HCT116 (cell line): Measurements from ENCODE around the gene OSBPL8. TPM values are rescaled to one million over a fixed set of nuclear protein-coding genes. Genes with fewer than 3 reads are reported as not detected.

Source experiments
- ATAC-seq: fragments of 200-7000 bp; cut with Tn5 transposase; 2 replicates; pipeline ENCODE4 v1.9.1; 2020; ENCODE audit warnings: mild to moderate bottlenecking, moderate library complexity
- BruUV-seq: library from RNA; stranded (reverse); fragments of 400-500 nt; replicated peaks from 2 replicates; lab custom pipeline; 2021; lab: Mats Ljungman, UMichigan
- CTCF ChIA-PET: fragments of 300-600 bp; sonication (Branson Sonifier 250); formaldehyde crosslinking; loops from one replicate; lab custom pipeline; 2021; ENCODE audit warnings: antibody characterized with exemption; lab: Charles Lee
- POLR2A ChIA-PET: fragments of 300-600, 350-600 bp; sonication (Branson Sonifier 250); formaldehyde crosslinking; loops from one replicate; lab custom pipeline; 2021; ENCODE audit warnings: antibody characterized with exemption; lab: Charles Lee
- RAD21 ChIA-PET, 2 experiments: fragments of 300-600 bp; sonication (Branson Sonifier 250); formaldehyde crosslinking; loops; one replicate each; lab custom pipeline; 2023; ENCODE audit warnings: low total read pairs in 2 of 2; ENCODE audit not compliant: uncharacterized antibody in 2 of 2, unreplicated experiment in 2 of 2, low non-redundant PET in 1 of 2; lab: Charles Lee
- DNase-seq: peaks from one replicate; pipeline ENCODE4 v3.0.0-alpha.2; 2010; ENCODE audit warnings: low read depth, low spot score
- H2AFZ ChIP-seq: fragments of 200-600 bp; shearing (Covaris generic), sonication (generic); 2 replicates; pipeline ENCODE4 v1.6.1; 2017; ENCODE audit warnings: low read depth, mixed run types, mixed read lengths, antibody characterized with exemption, low read length; ENCODE audit not compliant: poor library complexity, severe bottlenecking
- H3K27ac ChIP-seq: 2 replicates; pipeline ENCODE4 v1.5.1; 2012; ENCODE audit warnings: low read depth, low read length
- H3K27me3 ChIP-seq: fragments of 200-600 bp; sonication (generic); 2 replicates; pipeline ENCODE4 v1.6.1; 2016; ENCODE audit warnings: mixed run types, low read length, mixed read lengths; ENCODE audit not compliant: insufficient read depth
- H3K36me3 ChIP-seq, 2 experiments: fragments of 200-500 bp in 1 of 2; fragments of 200-600 bp in 1 of 2; sonication (Bioruptor generic) in 1 of 2; sonication (generic) in 1 of 2; 2 replicates each; pipeline versions ENCODE4 v1.5.1 to v1.6.1; 2014 to 2016; ENCODE audit warnings: low read length in 2 of 2, inconsistent platforms in 1 of 2, mixed read lengths in 1 of 2, mixed run types in 1 of 2; ENCODE audit not compliant: insufficient read depth in 2 of 2, control insufficient read depth in 1 of 2
- H3K4me1 ChIP-seq, 2 experiments: fragments of 200-600 bp in 1 of 2; sonication (generic) in 1 of 2; 2 replicates each; pipeline versions ENCODE4 v1.5.1 to v1.6.1; 2012 to 2017; ENCODE audit warnings: low read length in 2 of 2, inconsistent platforms in 1 of 2, mild to moderate bottlenecking in 1 of 2, mixed read lengths in 1 of 2, mixed run types in 1 of 2, moderate library complexity in 1 of 2; ENCODE audit not compliant: insufficient read depth in 2 of 2, control insufficient read depth in 1 of 2
- H3K4me2 ChIP-seq: fragments of 200-600 bp; sonication (generic); 2 replicates; pipeline ENCODE4 v1.6.1; 2017; ENCODE audit warnings: mixed run types, low read length, mixed read lengths
- H3K4me3 ChIP-seq, 2 experiments: fragments of 200-600 bp in 1 of 2; sonication (generic) in 1 of 2; replicated peaks in 1 of 2; 2 replicates each; pipeline ENCODE4 v1.5.1; 2011 to 2016; ENCODE audit warnings: low read length in 2 of 2, control low read depth in 1 of 2, low read depth in 1 of 2, mild to moderate bottlenecking in 1 of 2, mixed read lengths in 1 of 2, mixed run types in 1 of 2
- H3K79me2 ChIP-seq: fragments of 200-600 bp; sonication (generic); 2 replicates; pipeline ENCODE4 v1.6.1; 2017; ENCODE audit warnings: mild to moderate bottlenecking, mixed run types, low read length, moderate library complexity, mixed read lengths; ENCODE audit not compliant: insufficient read depth
- H3K9ac ChIP-seq: fragments of 200-600 bp; sonication (generic); 2 replicates; pipeline ENCODE4 v1.6.1; 2016; ENCODE audit warnings: low read length, mixed read lengths
- H3K9me2 ChIP-seq: fragments of 200-600 bp; sonication (generic), shearing (Covaris generic); 2 replicates; pipeline ENCODE4 v1.6.1; 2017; ENCODE audit warnings: mixed run types, mild to moderate bottlenecking, moderate library complexity; ENCODE audit not compliant: insufficient read depth
- H3K9me3 ChIP-seq, 2 experiments: fragments of 200-500 bp in 1 of 2; fragments of 200-600 bp in 1 of 2; sonication (Bioruptor generic) in 1 of 2; sonication (generic) in 1 of 2; 2 replicates each; pipeline ENCODE4 v1.6.1; 2014 to 2017; ENCODE audit warnings: low read length in 2 of 2, mixed read lengths in 2 of 2, inconsistent platforms in 1 of 2, low read depth in 1 of 2, mild to moderate bottlenecking in 1 of 2, mixed run types in 1 of 2, moderate library complexity in 1 of 2; ENCODE audit not compliant: control insufficient read depth in 1 of 2, insufficient read depth in 1 of 2
- H4K20me1 ChIP-seq: fragments of 200-600 bp; sonication (generic), shearing (Covaris generic); 2 replicates; pipeline ENCODE4 v1.6.1; 2017; ENCODE audit warnings: mixed run types, mild to moderate bottlenecking, moderate library complexity; ENCODE audit not compliant: insufficient read depth
- CEBPB ChIP-seq: IDR thresholded peaks from 2 replicates; pipeline ENCODE4 v1.6.1; 2012; ENCODE audit warnings: low read depth
- EZH2phosphoT487 ChIP-seq: fragments of 200-600 bp; IDR thresholded peaks from 2 replicates; pipeline ENCODE4 v1.6.1; 2018; ENCODE audit warnings: antibody characterized with exemption, borderline replicate concordance
- POLR2A ChIP-seq: IDR thresholded peaks from 2 replicates; pipeline ENCODE4 v1.7.0; 2011; ENCODE audit warnings: borderline replicate concordance; ENCODE audit not compliant: insufficient read depth, insufficient read length; ENCODE audit errors: extremely low read depth
- POLR2AphosphoS5 ChIP-seq: IDR thresholded peaks from 2 replicates; pipeline ENCODE4 v1.6.1; 2011; ENCODE audit warnings: mild to moderate bottlenecking, low read depth, low read length, moderate library complexity
- SIN3A ChIP-seq: IDR thresholded peaks from 2 replicates; pipeline ENCODE4 v1.6.1; 2012; ENCODE audit warnings: low read depth
- SP1 ChIP-seq: IDR thresholded peaks from 2 replicates; pipeline ENCODE4 v1.6.1; 2012; ENCODE audit warnings: low read depth
- SRF ChIP-seq: IDR thresholded peaks from 2 replicates; pipeline ENCODE4 v1.6.1; 2012; ENCODE audit warnings: low read depth
- intact Hi-C: fragments of 100-400 bp; cut with micrococcal nuclease; formaldehyde crosslinking; loops from 2 replicates; pipeline ENCODE4 v1.10.0; 2022
- total RNA-seq: library from RNA; stranded (reverse); gene quantifications from one replicate; pipeline ENCODE4 v1.2.1, GENCODE V29; 2021; ENCODE audit not compliant: unreplicated experiment
- TF ChIP-seq, protein P1 (sequence below): IDR thresholded peaks from 2 replicates; pipeline ENCODE4 v1.6.1; 2011; ENCODE audit warnings: mild to moderate bottlenecking, low read length, moderate library complexity; ENCODE audit not compliant: insufficient replicate concordance; ENCODE audit errors: extremely low read depth

The OSBPL8 gene
- total RNA-seq, 1 experiment from 2014 or later = 115 TPM

DNA sequence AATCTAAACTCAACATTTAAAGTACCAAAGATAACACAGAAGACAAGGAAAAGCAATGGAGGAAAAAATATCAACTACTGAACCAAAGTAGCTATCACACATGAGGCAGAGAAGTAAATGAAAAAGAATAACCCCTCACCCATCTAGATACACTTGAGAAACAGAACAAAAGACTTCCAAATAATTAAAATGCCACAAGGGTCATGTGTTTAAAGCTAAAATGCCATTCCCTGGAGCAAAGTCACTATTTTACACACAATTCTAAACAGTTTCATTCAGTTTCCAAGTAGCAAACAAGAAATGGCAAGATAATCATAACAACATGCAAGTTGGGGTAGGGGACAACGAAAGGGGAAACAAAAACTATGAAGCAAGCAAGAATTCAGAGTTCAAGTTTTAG is 12.0 kb downstream of the OSBPL8 start (continued):
- no peak for TF ChIP-seq EZH2phosphoT487

DNA sequence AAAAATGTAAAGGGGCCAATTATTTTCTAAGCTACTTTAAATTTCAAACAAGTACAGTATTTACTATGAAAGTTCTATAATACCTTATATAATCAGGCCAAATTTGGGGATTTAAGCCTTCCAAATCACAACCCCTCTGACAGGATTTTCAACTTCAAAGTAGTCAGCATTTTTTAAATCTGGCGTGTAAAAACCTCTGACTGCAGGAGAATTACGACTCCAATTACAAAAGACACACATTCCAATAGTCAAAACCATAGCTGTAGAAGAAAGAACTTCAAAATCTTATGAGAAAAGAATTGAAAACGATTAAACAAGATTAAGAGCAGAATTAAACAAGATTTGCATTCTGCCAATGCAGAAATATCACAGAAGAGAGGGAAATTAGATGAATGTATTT is 12.7 kb downstream of the OSBPL8 start:
- no peaks in the 10 kb centered on the region for H3K9me3 ChIP-seq
- POLR2A ChIA-PET = interaction anchor here (1.1 kb wide), 1 partner anchor 12 kb away, joined by 3 read pairs; no protein-coding TSS in a partner anchor
- ATAC-seq (no peak), DNase-seq (no peak)
- TF ChIP-seq CEBPB (no peak), SP1 (no peak), SIN3A (no peak), SRF (no peak), POLR2AphosphoS5 (no peak), POLR2A (no peak), EZH2phosphoT487 (no peak)
- TF ChIP-seq, protein P1, sequence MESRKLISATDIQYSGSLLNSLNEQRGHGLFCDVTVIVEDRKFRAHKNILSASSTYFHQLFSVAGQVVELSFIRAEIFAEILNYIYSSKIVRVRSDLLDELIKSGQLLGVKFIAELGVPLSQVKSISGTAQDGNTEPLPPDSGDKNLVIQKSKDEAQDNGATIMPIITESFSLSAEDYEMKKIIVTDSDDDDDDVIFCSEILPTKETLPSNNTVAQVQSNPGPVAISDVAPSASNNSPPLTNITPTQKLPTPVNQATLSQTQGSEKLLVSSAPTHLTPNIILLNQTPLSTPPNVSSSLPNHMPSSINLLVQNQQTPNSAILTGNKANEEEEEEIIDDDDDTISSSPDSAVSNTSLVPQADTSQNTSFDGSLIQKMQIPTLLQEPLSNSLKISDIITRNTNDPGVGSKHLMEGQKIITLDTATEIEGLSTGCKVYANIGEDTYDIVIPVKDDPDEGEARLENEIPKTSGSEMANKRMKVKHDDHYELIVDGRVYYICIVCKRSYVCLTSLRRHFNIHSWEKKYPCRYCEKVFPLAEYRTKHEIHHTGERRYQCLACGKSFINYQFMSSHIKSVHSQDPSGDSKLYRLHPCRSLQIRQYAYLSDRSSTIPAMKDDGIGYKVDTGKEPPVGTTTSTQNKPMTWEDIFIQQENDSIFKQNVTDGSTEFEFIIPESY = no peak
- BruUV-seq = no TSS peak
- no peaks in the 10 kb centered on the region for H3K36me3 ChIP-seq
- CTCF ChIA-PET = no interaction called here
- RAD21 ChIA-PET = no interaction called here
- H3K4me1 ChIP-seq = no peaks in the 10 kb centered on the region
- H4K20me1 ChIP-seq = peaks cover 15% of the 10 kb centered on the region; the same call in 1 of the 2 replicates
- H3K9me2 ChIP-seq = no peaks in the 10 kb centered on the region
- no peak overlapping the region for H3K9ac ChIP-seq
- no peak overlapping the region for H3K27ac ChIP-seq
- no peak overlapping the region for H3K4me3 ChIP-seq
- intact Hi-C loops = no loop called here
- no peak overlapping the region for H2AFZ ChIP-seq
- H3K79me2 ChIP-seq = peaks cover 95% of the 10 kb centered on the region
- H3K4me2 ChIP-seq = no peak overlapping the region
- H3K27me3 ChIP-seq = no peaks in the 10 kb centered on the region
